Endothelial cell of umbilical vein (primary cell): ENCODE measurements around the gene ACAA1. TPM values are rescaled to one million over a fixed set of nuclear protein-coding genes. Genes with fewer than 3 reads are reported as not detected.

Experiments used
- BruUV-seq: library from RNA; stranded (reverse); fragments of 400-500 nt; replicated peaks from 2 replicates; lab custom pipeline; 2021; lab: Mats Ljungman, UMichigan
- CTCF ChIA-PET: fragments of 300-600, 350-600 bp; sonication (Branson Sonifier 250); formaldehyde crosslinking; loops from one replicate; lab custom pipeline; 2021; ENCODE audit warnings: antibody characterized with exemption, inconsistent platforms; lab: Charles Lee
- POLR2A ChIA-PET: fragments of 300-600, 350-600 bp; sonication (Branson Sonifier 250); formaldehyde crosslinking; loops from one replicate; lab custom pipeline; 2021; ENCODE audit warnings: antibody characterized with exemption, inconsistent platforms; lab: Charles Lee
- DNase-seq: peaks from one replicate; pipeline ENCODE4 v3.0.0-alpha.2; 2011; ENCODE audit warnings: low read depth, low spot score
- FAIRE-seq: peaks from 2 replicates; lab custom pipeline; 2011; peaks lifted over from hg19 to GRCh38; lab: Jason Lieb, UNC
- H2AFZ ChIP-seq: 2 replicates; pipeline ENCODE4 v1.6.0; 2012; ENCODE audit warnings: low read depth, low read length, control low read depth, inconsistent platforms
- H3K27ac ChIP-seq: 2 replicates; pipeline ENCODE4 v1.5.1; 2011; ENCODE audit warnings: low read depth, mild to moderate bottlenecking, control low read depth, low read length, moderate library complexity; ENCODE audit not compliant: insufficient read depth
- H3K27me3 ChIP-seq, 2 experiments: 2 replicates each; pipeline versions ENCODE4 v1.6.0 to v1.6.1; 2011; ENCODE audit warnings: low read length in 2 of 2, mixed read lengths in 1 of 2; ENCODE audit not compliant: control insufficient read depth in 2 of 2, insufficient read depth in 2 of 2
- H3K36me3 ChIP-seq, 2 experiments: 2 replicates in 1 of 2; 3 replicates in 1 of 2; pipeline ENCODE4 v1.5.1; 2011; ENCODE audit warnings: low read length in 2 of 2, mild to moderate bottlenecking in 1 of 2, moderate library complexity in 1 of 2; ENCODE audit not compliant: control insufficient read depth in 2 of 2, insufficient read depth in 2 of 2; ENCODE audit errors: extremely low read depth in 1 of 2
- H3K4me1 ChIP-seq: 3 replicates; pipeline ENCODE4 v1.5.1; 2011; ENCODE audit warnings: mild to moderate bottlenecking, low read length; ENCODE audit not compliant: control insufficient read depth, insufficient read depth; ENCODE audit errors: extremely low read depth
- H3K4me2 ChIP-seq: 2 replicates; pipeline ENCODE4 v1.6.1; 2011; ENCODE audit warnings: low read length, control low read depth, mixed read lengths; ENCODE audit not compliant: insufficient read depth
- H3K4me3 ChIP-seq, 3 experiments: fragments of 200-600 bp in 1 of 3; sonication (generic), shearing (Covaris generic) in 1 of 3; replicated peaks in 1 of 3; 2 replicates each; pipeline ENCODE4 v1.5.1; 2011 to 2016; ENCODE audit warnings: control low read depth in 3 of 3, low read length in 3 of 3, mild to moderate bottlenecking in 2 of 3, inconsistent platforms in 1 of 3, low read depth in 1 of 3, moderate library complexity in 1 of 3; ENCODE audit not compliant: insufficient read depth in 1 of 3
- H3K79me2 ChIP-seq: 2 replicates; pipeline ENCODE4 v1.6.0; 2012; ENCODE audit warnings: low read length, inconsistent platforms; ENCODE audit not compliant: control insufficient read depth, insufficient read depth
- H3K9ac ChIP-seq: replicated peaks from 2 replicates; pipeline ENCODE3; 2011; ENCODE audit warnings: low read length, control low read depth; ENCODE audit not compliant: insufficient read depth; ENCODE audit errors: extremely low read depth
- H3K9me1 ChIP-seq: replicated peaks from 3 replicates; pipeline ENCODE4 v1.6.0; 2011; ENCODE audit warnings: mild to moderate bottlenecking, low read length; ENCODE audit not compliant: control insufficient read depth, insufficient read depth; ENCODE audit errors: extremely low read depth
- H3K9me3 ChIP-seq: replicated peaks from 2 replicates; pipeline ENCODE4 v1.5.1; 2012; ENCODE audit warnings: low read length, inconsistent platforms; ENCODE audit not compliant: control insufficient read depth, insufficient read depth
- H4K20me1 ChIP-seq: replicated peaks from 2 replicates; pipeline ENCODE3; 2011; ENCODE audit warnings: mild to moderate bottlenecking, low read length; ENCODE audit not compliant: control insufficient read depth, insufficient read depth; ENCODE audit errors: extremely low read depth
- CTCF ChIP-seq, 2 donors: IDR thresholded peaks; 1 replicate in 1 of 2; 2 replicates in 1 of 2; pipeline ENCODE4 v1.5.1; 2011; ENCODE audit warnings: low read length in 2 of 2, mild to moderate bottlenecking in 2 of 2, moderate library complexity in 2 of 2, control low read depth in 1 of 2, inconsistent platforms in 1 of 2, low read depth in 1 of 2; ENCODE audit not compliant: insufficient read depth in 1 of 2; ENCODE audit errors: extremely low read depth in 1 of 2
- FOS ChIP-seq: IDR thresholded peaks from 2 replicates; pipeline ENCODE4 v1.6.1; 2011; ENCODE audit warnings: mild to moderate bottlenecking, low read length, moderate library complexity, borderline replicate concordance; ENCODE audit not compliant: insufficient read depth
- GATA2 ChIP-seq: IDR thresholded peaks from 2 replicates; pipeline ENCODE4 v1.7.0; 2011; ENCODE audit warnings: low read depth, mild to moderate bottlenecking, moderate library complexity, mixed read lengths, low read length; ENCODE audit not compliant: insufficient read length, insufficient read depth
- JUN ChIP-seq: IDR thresholded peaks from 2 replicates; pipeline ENCODE4 v1.6.1; 2011; ENCODE audit warnings: borderline replicate concordance, low read depth; ENCODE audit not compliant: insufficient read length, insufficient read depth
- MAX ChIP-seq: IDR thresholded peaks from 2 replicates; pipeline ENCODE4 v1.6.1; 2011; ENCODE audit not compliant: insufficient read depth, insufficient read length
- MYC ChIP-seq: IDR thresholded peaks from one replicate; pipeline ENCODE4 v1.6.1; 2011; ENCODE audit warnings: mild to moderate bottlenecking, low read depth, low read length
- POLR2A ChIP-seq: IDR thresholded peaks from 2 replicates; pipeline ENCODE4 v1.6.1; 2012; ENCODE audit warnings: low read depth, mild to moderate bottlenecking, control low read depth, low read length
- POLR2AphosphoS5 ChIP-seq: IDR thresholded peaks from 2 replicates; pipeline ENCODE4 v1.6.1; 2012; ENCODE audit warnings: low read depth, mild to moderate bottlenecking, control low read depth, low read length, moderate library complexity; ENCODE audit not compliant: insufficient read depth
- dilution Hi-C: fragments of 300-500 bp; cut with MboI; formaldehyde crosslinking; loops from one replicate; pipeline ENCODE4 v1.15.0; 2019; ENCODE audit warnings: low sequenced_read_pairs; ENCODE audit not compliant: extremely low pct_ligation_motif_present
- intact Hi-C: fragments of 100-400 bp; cut with micrococcal nuclease; formaldehyde crosslinking; loops from one replicate; pipeline ENCODE4 v1.10.0; 2022
- polyA plus RNA-seq, 4 experiments: library from polyadenylated mRNA; depleted of rRNA in 3 of 4; stranded (reverse) in 3 of 4; unstranded in 1 of 4; fragments of >200 nt; gene quantifications; 2 replicates each; pipeline versions ENCODE4 v1.2.1 to v1.2.3, GENCODE V29; 2011 to 2012; ENCODE audit warnings: missing spikeins in 1 of 4
- total RNA-seq: library from RNA; stranded (reverse); gene quantifications from 2 replicates; pipeline ENCODE4 v1.2.3, GENCODE V29; 2021

ACAA1 gene
- total and polyA plus RNA-seq, 2 donors (not counting 3 experiments of a cell fraction or from before 2014, with no cell fraction given) = 52.1 to 53.8 TPM

- peak within 1 kb of the TSS; percentile 81 for H3K27ac ChIP-seq
- no TSS peak for BruUV-seq
- H3K9me3 ChIP-seq = no peaks in the 10 kb centered on the region
- intact Hi-C loops (loop anchor here (1.0 kb wide), 2 partner anchors 28 to 181 kb away; partner anchors contain the start of genes ACAA1 and XYLB), dilution Hi-C loops (no loop called here)
- ChIA-PET CTCF (interaction anchor here (0.8 to 5.7 kb wide), 14 partner anchors 12 to 490 kb away, joined by 3 to 43 read pairs (median 4); partner anchors contain the start of genes ACAA1, EXOG, MYD88 and XYLB), POLR2A (interaction anchor here (0.9 to 1.9 kb wide), 7 partner anchors 11 to 83 kb away, joined by 3 to 22 read pairs (median 3); partner anchors contain the start of gene ACAA1)
- H3K4me1 ChIP-seq = peaks cover 4% of the 10 kb centered on the region
- H3K9me1 ChIP-seq = no peaks in the 10 kb centered on the region
- H3K27me3 ChIP-seq = no peaks in the 10 kb centered on the region
- TF ChIP-seq POLR2A = peak; percentile 85
- TF ChIP-seq MAX = peak; percentile 26
- TF ChIP-seq FOS = no peak
- no peak for TF ChIP-seq MYC
- peak; percentile 75 for TF ChIP-seq POLR2AphosphoS5
- no peak for TF ChIP-seq GATA2
- TF ChIP-seq JUN = peak; percentile 41
- TF ChIP-seq CTCF (IDR thresholded peaks at IDR 0.05; ENCODE audit: extremely low read depth in 1 of 2, insufficient read depth in 1 of 2, low read depth in 1 of 2, low read length in 2 of 2) = no peak
- FAIRE-seq (peak; percentile 98), DNase-seq (peak; percentile 100)
- H3K4me2 ChIP-seq = peak within 1 kb of the TSS; percentile 86
- peak within 1 kb of the TSS; percentile 72 for H2AFZ ChIP-seq
- H3K79me2 ChIP-seq = peaks cover 38% of the 10 kb centered on the region
- H3K36me3 ChIP-seq = no peaks in the 10 kb centered on the region
- no peaks in the 10 kb centered on the region for H4K20me1 ChIP-seq
- peak within 1 kb of the TSS; percentile 62 to 88 (median 86) for H3K4me3 ChIP-seq
- peak within 1 kb of the TSS; percentile 74 for H3K9ac ChIP-seq
Measured at GRCh38 chr3:38164952-38165721, 28.2 kb upstream of the ACAA1 start, which contains the start of gene OXSR1. Gene OXSR1 (plus strand): TSS chr3:38165537. CDS start chr3:38165877, 340 bp downstream.
